HG03139 (cell line): Measurements from ENCODE around the gene STXBP6.

Experiments
- ATAC-seq: cut with Tn5 transposase; IDR thresholded peaks from one replicate; pipeline ENCODE4 v1.9.1; 2021; ENCODE audit not compliant: unreplicated experiment

Gene STXBP6

GRCh38 chr14:25019892-25020291, 30.1 kb downstream of the STXBP6 start:
- no peak for ATAC-seq

GRCh38 chr14:25017562-25017961, 32.4 kb downstream of the STXBP6 start:
- no peak for ATAC-seq

GRCh38 chr14:25015761-25016160, 34.2 kb downstream of the STXBP6 start:
- ATAC-seq, result no peak

- ATAC-seq, result no peak
Observed at GRCh38 chr14:25014440-25014839, 35.5 kb downstream of the STXBP6 start.

GRCh38 chr14:25011095-25011494, 38.9 kb downstream of the STXBP6 start:
- ATAC-seq, result no peak

- ATAC-seq, result no peak
Observed at GRCh38 chr14:25010471-25010870, 39.5 kb downstream of the STXBP6 start.

- no peak for ATAC-seq
Observed at GRCh38 chr14:25009891-25010290, 40.1 kb downstream of the STXBP6 start.

- ATAC-seq, result no peak
Observed at GRCh38 chr14:25007832-25008231, 42.1 kb downstream of the STXBP6 start.

- ATAC-seq, result no peak
Observed at GRCh38 chr14:25006961-25007795, 42.8 kb downstream of the STXBP6 start.

- ATAC-seq, result no peak
Observed at GRCh38 chr14:25006031-25006430, 43.9 kb downstream of the STXBP6 start.

- ATAC-seq, result no peak
Observed at GRCh38 chr14:25004389-25004809, 45.5 kb downstream of the STXBP6 start.

- no peak for ATAC-seq
Observed at GRCh38 chr14:25003537-25003936, 46.4 kb downstream of the STXBP6 start.

- ATAC-seq, result no peak
Observed at GRCh38 chr14:25001601-25002000, 48.3 kb downstream of the STXBP6 start.

GRCh38 chr14:25001156-25001555, 48.8 kb downstream of the STXBP6 start:
- no peak for ATAC-seq

- ATAC-seq, result no peak
Observed at GRCh38 chr14:24999157-24999556, 50.8 kb downstream of the STXBP6 start.

- ATAC-seq, result no peak
Observed at GRCh38 chr14:24996930-24997725, 52.8 kb downstream of the STXBP6 start.

- no peak for ATAC-seq
Observed at GRCh38 chr14:24995016-24995415, 54.9 kb downstream of the STXBP6 start.

- ATAC-seq, result no peak
Observed at GRCh38 chr14:24993631-24994030, 56.3 kb downstream of the STXBP6 start.

GRCh38 chr14:24992624-24993360, 57.2 kb downstream of the STXBP6 start:
- ATAC-seq, result no peak

- no peak for ATAC-seq
Observed at GRCh38 chr14:24991821-24992220, 58.1 kb downstream of the STXBP6 start.

GRCh38 chr14:24991288-24991687, 58.7 kb downstream of the STXBP6 start:
- no peak for ATAC-seq
